HepG2 (cell line): ENCODE data around the gene LTB4R. TPM values are rescaled to one million over a fixed set of nuclear protein-coding genes. Genes with fewer than 3 reads are reported as not detected.

Experiments used
- ARHGAP35 ChIP-seq: sonication (generic); formaldehyde crosslinking; IDR thresholded peaks from 2 replicates; pipeline ENCODE4 v1.9.0; 2022; ENCODE audit warnings: mild to moderate bottlenecking, inconsistent platforms, moderate library complexity, missing genetic modification reagents, borderline replicate concordance
- CREM ChIP-seq, 2 experiments: sonication (generic) in 1 of 2; formaldehyde crosslinking in 1 of 2; IDR thresholded peaks; 2 replicates each; pipeline versions ENCODE4 v1.4.0 to v1.6.1; 2016 to 2020; ENCODE audit warnings: antibody characterized with exemption in 1 of 2, mild to moderate bottlenecking in 1 of 2, missing genetic modification reagents in 1 of 2
- HDAC2 ChIP-seq: sonication (generic); formaldehyde crosslinking; IDR thresholded peaks from 2 replicates; pipeline ENCODE4 v1.4.0; 2020; ENCODE audit warnings: missing genetic modification reagents
- HNF1B ChIP-seq: sonication (generic); formaldehyde crosslinking; IDR thresholded peaks from 2 replicates; pipeline ENCODE4 v1.5.1; 2020; ENCODE audit warnings: mild to moderate bottlenecking, moderate library complexity, missing genetic modification reagents
- JUND ChIP-seq: sonication (generic); formaldehyde crosslinking; IDR thresholded peaks from 2 replicates; pipeline ENCODE4 v1.8.0; 2022; ENCODE audit warnings: mild to moderate bottlenecking, missing genetic modification reagents
- KDM5B ChIP-seq: sonication (generic); formaldehyde crosslinking; IDR thresholded peaks from 2 replicates; pipeline ENCODE4 v1.4.0; 2020; ENCODE audit warnings: missing genetic modification reagents, mild to moderate bottlenecking, borderline replicate concordance
- MAX ChIP-seq: IDR thresholded peaks from 2 replicates; pipeline ENCODE4 v1.6.1; 2012; ENCODE audit warnings: inconsistent platforms
- MBD4 ChIP-seq: IDR thresholded peaks from 2 replicates; pipeline ENCODE4 v1.6.1; 2012; ENCODE audit warnings: low read length, inconsistent platforms, borderline replicate concordance
- MEIS2 ChIP-seq: sonication (generic); formaldehyde crosslinking; IDR thresholded peaks from 2 replicates; pipeline ENCODE4 v1.9.0; 2021; ENCODE audit warnings: mild to moderate bottlenecking, missing genetic modification reagents
- MTA1 ChIP-seq: sonication (generic); formaldehyde crosslinking; IDR thresholded peaks from 2 replicates; pipeline ENCODE4 v1.4.0; 2020; ENCODE audit warnings: missing genetic modification reagents, mild to moderate bottlenecking, borderline replicate concordance
- MTERF4 ChIP-seq: sonication (generic); formaldehyde crosslinking; IDR thresholded peaks from 2 replicates; pipeline ENCODE4 v1.8.0; 2023; ENCODE audit warnings: mild to moderate bottlenecking, missing genetic modification reagents
- NCOA1 ChIP-seq: sonication (generic); formaldehyde crosslinking; IDR thresholded peaks from 2 replicates; pipeline ENCODE4 v1.9.0; 2021; ENCODE audit warnings: missing genetic modification reagents
- SKI ChIP-seq: fragments of 450-650 bp; IDR thresholded peaks from one replicate; pipeline ENCODE4 v1.6.1; 2018; ENCODE audit warnings: mild to moderate bottlenecking; ENCODE audit not compliant: partially characterized antibody
- ZFP91 ChIP-seq: sonication (generic); formaldehyde crosslinking; IDR thresholded peaks from 2 replicates; pipeline ENCODE4 v1.9.0; 2022; ENCODE audit warnings: missing genetic modification reagents, mild to moderate bottlenecking, borderline replicate concordance
- ZNF136 ChIP-seq: sonication (generic); formaldehyde crosslinking; IDR thresholded peaks from 2 replicates; pipeline ENCODE4 v1.8.1; 2022; ENCODE audit warnings: low read depth, mild to moderate bottlenecking, moderate library complexity, missing genetic modification reagents
- ZNF253 ChIP-seq: sonication (generic); formaldehyde crosslinking; IDR thresholded peaks from 2 replicates; pipeline ENCODE4 v1.8.0; 2022; ENCODE audit warnings: mild to moderate bottlenecking, missing genetic modification reagents, borderline replicate concordance
- ZNF530 ChIP-seq: sonication (generic); formaldehyde crosslinking; IDR thresholded peaks from 2 replicates; pipeline ENCODE4 v1.5.0; 2020; ENCODE audit warnings: low read depth, mild to moderate bottlenecking, missing genetic modification reagents
- ZNF569 ChIP-seq: sonication (generic); formaldehyde crosslinking; IDR thresholded peaks from 2 replicates; pipeline ENCODE4 v1.5.0; 2020; ENCODE audit warnings: mild to moderate bottlenecking, missing genetic modification reagents, moderate library complexity, borderline replicate concordance
- ZNF670 ChIP-seq: sonication (generic); formaldehyde crosslinking; IDR thresholded peaks from 2 replicates; pipeline ENCODE4 v1.8.0; 2022; ENCODE audit warnings: mild to moderate bottlenecking, missing genetic modification reagents, borderline replicate concordance
- ZNF713 ChIP-seq: sonication (generic); formaldehyde crosslinking; IDR thresholded peaks from 2 replicates; pipeline ENCODE4 v1.4.0; 2020; ENCODE audit warnings: mild to moderate bottlenecking, missing genetic modification reagents
- ZNF749 ChIP-seq: sonication (generic); formaldehyde crosslinking; IDR thresholded peaks from 2 replicates; pipeline ENCODE4 v1.8.0; 2022; ENCODE audit warnings: mild to moderate bottlenecking, missing genetic modification reagents, moderate library complexity, borderline replicate concordance
- ZNF766 ChIP-seq: sonication (generic); formaldehyde crosslinking; IDR thresholded peaks from 2 replicates; pipeline ENCODE4 v1.5.0; 2020; ENCODE audit warnings: missing genetic modification reagents, borderline replicate concordance
- ZSCAN21 ChIP-seq: sonication (generic); formaldehyde crosslinking; IDR thresholded peaks from 2 replicates; pipeline ENCODE4 v1.8.0; 2022; ENCODE audit warnings: mild to moderate bottlenecking, missing genetic modification reagents, moderate library complexity, borderline replicate concordance
- ZSCAN29 ChIP-seq: sonication (generic); formaldehyde crosslinking; conservative IDR thresholded peaks from 2 replicates; pipeline ENCODE4 v1.4.0; 2020; ENCODE audit warnings: mild to moderate bottlenecking, missing genetic modification reagents
- polyA plus RNA-seq, 8 experiments: library from polyadenylated mRNA; depleted of rRNA in 3 of 8; stranded (reverse) in 7 of 8; unstranded in 1 of 8; fragments of >200 nt; fragmentation: Illumina TruSeq in 4 of 8; extraction: Trizol in 4 of 8; gene quantifications; 2 replicates each; pipeline versions ENCODE4 v1.2.1 to v1.2.3, GENCODE V29; 2011 to 2016; ENCODE audit warnings: low read depth in 4 of 8, missing spikeins in 1 of 8, mixed read lengths in 1 of 8; ENCODE audit not compliant: insufficient read depth in 1 of 8
- total RNA-seq, 5 experiments: library from RNA; depleted of rRNA; stranded (reverse); fragments of >200 nt; fragmentation: Illumina TruSeq; extraction: Trizol; gene quantifications; 2 replicates each; pipeline ENCODE4 v1.2.3, GENCODE V29; 2016; ENCODE audit warnings: low read depth in 1 of 5

The LTB4R gene
- total and polyA plus RNA-seq, 2 of the 13 experiments (the other 11 are each of a cell fraction or from before 2014, with no cell fraction given), result 3.2 to 8.2 TPM

- TF ChIP-seq ZNF136 (CRISPR knock-in tag) (no peak), ZNF670 (CRISPR knock-in tag) (0 out of 2 replicates have a peak, but pooled peaks have one; percentile 30), HNF1B (CRISPR knock-in tag) (peak; percentile 83), ZNF530 (CRISPR knock-in tag) (no peak), ZSCAN21 (CRISPR knock-in tag) (peak; percentile 87), ZNF766 (CRISPR knock-in tag) (no peak), ZFP91 (CRISPR knock-in tag) (no peak; the same call in 1 of the 2 replicates), HDAC2 (CRISPR knock-in tag) (peak; percentile 12), JUND (no peak), ARHGAP35 (CRISPR knock-in tag) (no peak; the same call in 1 of the 2 replicates), KDM5B (CRISPR knock-in tag) (peak; percentile 49), MTA1 (CRISPR knock-in tag) (peak; percentile 46; the same call in 1 of the 2 replicates), MAX (peak; percentile 25; the same call in 1 of the 2 replicates), MBD4 (no peak), ZSCAN29 (peak; percentile 92), CREM (IDR thresholded peaks at IDR 0.05) (peak; percentile 53), CREM (CRISPR knock-in tag; IDR thresholded peaks at IDR 0.05) (no peak), MTERF4 (CRISPR knock-in tag) (peak; percentile 67; the same call in 1 of the 2 replicates), ZNF749 (peak; percentile 71; the same call in 1 of the 2 replicates), MEIS2 (CRISPR knock-in tag) (0 out of 2 replicates have a peak, but pooled peaks have one; percentile 18), NCOA1 (0 out of 2 replicates have a peak, but pooled peaks have one; percentile 58), ZNF253 (0 out of 2 replicates have a peak, but pooled peaks have one; percentile 27), ZNF713 (0 out of 2 replicates have a peak, but pooled peaks have one; percentile 75), SKI (no peak), ZNF569 (no peak)
Observed at GRCh38 chr14:24366721-24367513, 55.6 kb downstream of the LTB4R start (continued).
